Fibroblast of skin of left biceps (primary cell): ENCODE results near the gene LCMT2.
"Not testable (repeated sequence)": the region's sequence is repeated elsewhere in the genome, so short reads cannot be mapped to it uniquely, and the experiment has no call there.

Source experiments
- DNase-seq, 2 experiments: peaks; one replicate each; pipeline ENCODE4 v3.0.0-alpha.2; 2013; ENCODE audit warnings: low read depth in 2 of 2

LCMT2 gene

GRCh38 chr15:43316016-43316970, 14.1 kb downstream of the LCMT2 start:
- DNase-seq: no peak

- no peak for DNase-seq
Measured at GRCh38 chr15:43314171-43314570, 16.2 kb downstream of the LCMT2 start.

GRCh38 chr15:43312378-43312777, 18.0 kb downstream of the LCMT2 start:
- DNase-seq: no peak

GRCh38 chr15:43302205-43302817, 28.1 kb downstream of the LCMT2 start, which contains the start of gene TGM7:
Gene TGM7, minus strand, starts transcription at chr15:43302255.
- DNase-seq: no peak

GRCh38 chr15:43299884-43300283, 30.5 kb downstream of the LCMT2 start:
- no peak for DNase-seq

- DNase-seq: no peak
Measured at GRCh38 chr15:43299411-43299810, 31.0 kb downstream of the LCMT2 start.

- DNase-seq: no peak
Measured at GRCh38 chr15:43294091-43294706, 36.2 kb downstream of the LCMT2 start.

- DNase-seq: no peak
Measured at GRCh38 chr15:43293432-43293831, 36.9 kb downstream of the LCMT2 start.

- peak; percentile 45 to 49 for DNase-seq
Measured at GRCh38 chr15:43292375-43293078, 37.8 kb downstream of the LCMT2 start.

- not testable (repeated sequence) for DNase-seq
Measured at GRCh38 chr15:43289656-43290055, 40.7 kb downstream of the LCMT2 start.

GRCh38 chr15:43287254-43287653, 43.1 kb downstream of the LCMT2 start:
- DNase-seq: no peak

- DNase-seq: no peak
Measured at GRCh38 chr15:43286074-43286473, 44.3 kb downstream of the LCMT2 start.

GRCh38 chr15:43285609-43286037, 44.8 kb downstream of the LCMT2 start:
- peak; percentile 13 to 28 for DNase-seq

GRCh38 chr15:43283526-43283925, 46.8 kb downstream of the LCMT2 start:
- no peak for DNase-seq

- no peak for DNase-seq
Measured at GRCh38 chr15:43281926-43282602, 48.3 kb downstream of the LCMT2 start.

GRCh38 chr15:43280996-43281395, 49.4 kb downstream of the LCMT2 start:
- no peak for DNase-seq

- DNase-seq: no peak
Measured at GRCh38 chr15:43279496-43279895, 50.9 kb downstream of the LCMT2 start.

- DNase-seq: no peak
Measured at GRCh38 chr15:43278869-43279268, 51.5 kb downstream of the LCMT2 start.

GRCh38 chr15:43277901-43278300, 52.5 kb downstream of the LCMT2 start:
- no peak for DNase-seq

GRCh38 chr15:43277231-43277823, 53.0 kb downstream of the LCMT2 start:
- no peak for DNase-seq
